ENCODE measurements around the gene DIMT1. TPM values are rescaled to one million over a fixed set of nuclear protein-coding genes. Genes with fewer than 3 reads are reported as not detected.
A peak's percentile ranks its signal among the peaks of the same experiment; 100 is the strongest.

DIMT1 gene
- polyA plus RNA-seq, 2 of the 4 experiments (the other 2 are of a cell fraction), result 36.9 to 49.6 TPM

DNA sequence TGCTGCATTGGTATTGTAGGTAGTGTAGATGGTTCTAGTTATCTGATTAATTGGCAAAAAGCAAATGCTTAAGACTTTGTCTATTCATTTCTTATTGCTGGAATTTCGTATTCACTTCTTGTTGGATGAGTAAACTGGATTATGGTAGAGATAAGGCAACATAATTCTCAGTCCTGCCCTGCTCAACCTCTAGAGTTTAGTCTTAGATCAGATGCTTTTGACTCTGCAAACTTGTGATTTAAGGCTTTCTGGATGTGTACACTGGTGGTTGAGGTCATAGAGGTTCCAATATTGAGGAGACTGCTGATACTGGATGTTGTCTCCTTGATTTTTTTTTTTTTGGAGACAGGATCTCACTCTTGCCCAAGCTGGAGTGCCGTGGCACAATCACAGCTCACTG lies 62.7 kb downstream of the DIMT1 start:
- TF ChIP-seq NR3C1 (IDR thresholded peaks at IDR 0.05) (no peak), CBX8 (IDR thresholded peaks at IDR 0.05) (no peak), HDAC2 (IDR thresholded peaks at IDR 0.05) (no peak), RAD21 (conservative IDR thresholded peaks at IDR 0.05 in 1 of 2, IDR thresholded peaks at IDR 0.05 in 1 of 2) (no peak), FOSL2 (IDR thresholded peaks at IDR 0.05) (no peak), FOSL2 (CRISPR knock-in tag; IDR thresholded peaks at IDR 0.05) (no peak), CHD4 (IDR thresholded peaks at IDR 0.05; ENCODE audit: borderline replicate concordance) (no peak), EP300 (IDR thresholded peaks at IDR 0.05) (no peak), MAZ (IDR thresholded peaks at IDR 0.05; ENCODE audit: borderline replicate concordance, low read depth, low read length) (no peak), PHF8 (IDR thresholded peaks at IDR 0.05; ENCODE audit: borderline replicate concordance, low read depth) (no peak), CEBPB (IDR thresholded peaks at IDR 0.05) (no peak), NFE2L2 (conservative IDR thresholded peaks at IDR 0.05; ENCODE audit: low read length) (no peak), HOXB13 (CRISPR knock-in tag; IDR thresholded peaks at IDR 0.05; ENCODE audit: low read depth) (no peak)
- ATAC-seq (no peak), FAIRE-seq (no peak), DNase-seq (ENCODE audit: low read depth in 1 of 2, low spot score in 1 of 2) (no peak)
- 94% methylated on average over 2 of the region's 2 CpGs for WGBS (ENCODE audit: missing lambda C conversion rate)
- CTCF ChIA-PET, result interaction anchor here (0.8 to 1.6 kb wide), 3 partner anchors 11 to 117 kb away, joined by 3 to 7 read pairs (median 4); no protein-coding TSS in a partner anchor
- peaks cover 4% of the 10 kb centered on the region; the same call in 1 of the 3 replicates for H3K4me1 ChIP-seq
- H3K4me3 ChIP-seq, result no peak overlapping the region
- H3K4me2 ChIP-seq, result no peak overlapping the region
- POLR2A ChIA-PET, result no interaction called here
- H3K9me3 ChIP-seq, result no peaks in the 10 kb centered on the region
- no peak overlapping the region for H3K27ac ChIP-seq

DNA sequence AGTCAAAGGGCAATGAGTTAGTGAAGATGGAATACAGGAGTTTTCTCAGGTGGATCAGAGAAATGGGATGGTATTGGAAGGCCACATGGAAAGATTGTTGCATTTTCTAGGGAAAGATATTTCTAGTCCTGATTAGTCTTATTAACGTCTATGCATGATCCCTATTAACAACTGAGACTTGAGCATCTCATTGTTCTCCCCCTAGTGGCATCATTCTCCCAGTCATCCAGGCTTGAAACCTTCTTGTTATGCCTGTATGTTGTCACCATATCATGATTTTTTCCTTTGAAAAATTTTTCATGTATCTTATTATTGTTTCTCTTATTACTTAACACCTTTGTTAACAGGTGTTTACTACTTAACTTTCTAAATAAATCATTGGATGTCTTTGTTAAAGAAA lies 63.3 kb downstream of the DIMT1 start:
- Histone ChIP-seq H3K9me3 (no peaks in the 10 kb centered on the region), H3K4me1 (peaks cover 6% of the 10 kb centered on the region; the same call in 1 of the 3 replicates), H3K4me3 (no peak overlapping the region), H3K27ac (no peak overlapping the region), H3K4me2 (no peak overlapping the region)
- ChIA-PET POLR2A (no interaction called here), CTCF (interaction anchor here (0.8 to 1.6 kb wide), 3 partner anchors 12 to 116 kb away, joined by 3 to 7 read pairs (median 4); no protein-coding TSS in a partner anchor)
- ATAC-seq (peak; percentile 56 to 78; a peak in 4 of 6 replicates), DNase-seq (ENCODE audit: low read depth in 1 of 2, low spot score in 1 of 2) (peak; percentile 38 to 53), FAIRE-seq (no peak)
- TF ChIP-seq NPAS2 (CRISPR knock-in tag; IDR thresholded peaks at IDR 0.05; ENCODE audit: borderline replicate concordance), result no peak
- TF ChIP-seq, protein P1, sequence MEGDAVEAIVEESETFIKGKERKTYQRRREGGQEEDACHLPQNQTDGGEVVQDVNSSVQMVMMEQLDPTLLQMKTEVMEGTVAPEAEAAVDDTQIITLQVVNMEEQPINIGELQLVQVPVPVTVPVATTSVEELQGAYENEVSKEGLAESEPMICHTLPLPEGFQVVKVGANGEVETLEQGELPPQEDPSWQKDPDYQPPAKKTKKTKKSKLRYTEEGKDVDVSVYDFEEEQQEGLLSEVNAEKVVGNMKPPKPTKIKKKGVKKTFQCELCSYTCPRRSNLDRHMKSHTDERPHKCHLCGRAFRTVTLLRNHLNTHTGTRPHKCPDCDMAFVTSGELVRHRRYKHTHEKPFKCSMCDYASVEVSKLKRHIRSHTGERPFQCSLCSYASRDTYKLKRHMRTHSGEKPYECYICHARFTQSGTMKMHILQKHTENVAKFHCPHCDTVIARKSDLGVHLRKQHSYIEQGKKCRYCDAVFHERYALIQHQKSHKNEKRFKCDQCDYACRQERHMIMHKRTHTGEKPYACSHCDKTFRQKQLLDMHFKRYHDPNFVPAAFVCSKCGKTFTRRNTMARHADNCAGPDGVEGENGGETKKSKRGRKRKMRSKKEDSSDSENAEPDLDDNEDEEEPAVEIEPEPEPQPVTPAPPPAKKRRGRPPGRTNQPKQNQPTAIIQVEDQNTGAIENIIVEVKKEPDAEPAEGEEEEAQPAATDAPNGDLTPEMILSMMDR (IDR thresholded peaks at IDR 0.05), result peak; percentile 38
- peak in 1 of 2 experiments; percentile 21; a peak in 2 of 5 replicates for TF ChIP-seq RAD21 (conservative IDR thresholded peaks at IDR 0.05 in 1 of 2, IDR thresholded peaks at IDR 0.05 in 1 of 2)
- TF ChIP-seq TFCP2L1 (CRISPR knock-in tag; IDR thresholded peaks at IDR 0.05), result no peak
- no peak for TF ChIP-seq HDAC2 (IDR thresholded peaks at IDR 0.05)
- no peak for TF ChIP-seq GATA3 (IDR thresholded peaks at IDR 0.05; ENCODE audit: borderline replicate concordance)
- WGBS (ENCODE audit: missing lambda C conversion rate), result 69% methylated on average over 1 of the region's 1 CpG

Small RNA genes within 50 kb of the gene (small RNA-seq; reads per million reads assigned to genes)
- gene RNU6-661P, result 0 reads per million in 6 experiments

Other genes starting within 250 kb of the DIMT1 start
- gene KIF2A, start 97.7 kb downstream of the DIMT1 start, polyA plus RNA-seq (2011; rRNA removed), result 55.1 and 68.9 TPM in 2 replicates
- gene KIF2A, start 97.7 kb downstream of the DIMT1 start, polyA plus RNA-seq (2017; fragmentation: RNase III; extraction: RNeasy Plus Mini Kit Qiagen cat#74134 plus additional on column Dnase treatment), result 44.5 to 47.1 TPM (median 46.6 TPM) in 3 replicates
- 33.0 and 44.9 TPM in 2 replicates for gene IPO11, start 8.9 kb upstream of the DIMT1 start, polyA plus RNA-seq (2011; rRNA removed)
- gene IPO11, start 8.9 kb upstream of the DIMT1 start, polyA plus RNA-seq (2017; fragmentation: RNase III; extraction: RNeasy Plus Mini Kit Qiagen cat#74134 plus additional on column Dnase treatment), result 20.2 to 22.7 TPM (median 20.7 TPM) in 3 replicates
- 0.32 and 0.34 TPM in 2 replicates for gene LRRC70, start 174.9 kb upstream of the DIMT1 start, polyA plus RNA-seq (2011; rRNA removed)
- gene LRRC70, start 174.9 kb upstream of the DIMT1 start, polyA plus RNA-seq (2017; fragmentation: RNase III; extraction: RNeasy Plus Mini Kit Qiagen cat#74134 plus additional on column Dnase treatment), result 0.09 TPM in 1 of 3 replicates, not detected in the others